OCI-LY1 (cell line): ENCODE results near the gene ACER3.

Experiments used
- EZH2 ChIP-seq: fragments of 200-600 bp; sonication (generic), shearing (Covaris generic); IDR thresholded peaks from 2 replicates; pipeline ENCODE4 v1.8.0; 2017; ENCODE audit warnings: borderline replicate concordance, mixed run types, mild to moderate bottlenecking, antibody characterized with exemption, low read length, moderate library complexity, mixed read lengths
- TF ChIP-seq, protein P1 (sequence below): fragments of 200-600 bp; sonication (generic), shearing (Covaris generic); IDR thresholded peaks from 2 replicates; pipeline ENCODE4 v1.5.1; 2017; ENCODE audit warnings: mild to moderate bottlenecking, antibody characterized with exemption, low read length, moderate library complexity, mixed read lengths

DNA sequence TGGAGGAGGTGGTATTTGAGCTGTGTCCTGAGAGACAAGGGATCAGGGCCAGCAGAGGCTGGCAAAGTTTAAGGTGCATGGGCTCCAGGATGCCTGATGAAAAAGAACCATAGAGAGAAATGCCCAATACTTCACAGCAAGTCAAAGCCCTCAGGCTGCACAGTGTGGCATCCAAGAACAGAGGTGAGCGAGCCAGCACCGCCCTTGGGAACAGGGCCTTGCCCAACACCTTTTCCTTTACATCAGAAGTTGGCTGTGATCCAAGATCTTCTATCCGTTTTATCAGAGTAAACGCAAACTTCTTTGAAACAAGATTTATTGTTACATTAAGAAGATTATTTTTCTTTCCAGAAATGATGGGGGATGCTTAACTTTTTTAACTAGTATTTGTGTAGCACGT is 174.9 kb downstream of the ACER3 start:
- TF ChIP-seq, protein P1, sequence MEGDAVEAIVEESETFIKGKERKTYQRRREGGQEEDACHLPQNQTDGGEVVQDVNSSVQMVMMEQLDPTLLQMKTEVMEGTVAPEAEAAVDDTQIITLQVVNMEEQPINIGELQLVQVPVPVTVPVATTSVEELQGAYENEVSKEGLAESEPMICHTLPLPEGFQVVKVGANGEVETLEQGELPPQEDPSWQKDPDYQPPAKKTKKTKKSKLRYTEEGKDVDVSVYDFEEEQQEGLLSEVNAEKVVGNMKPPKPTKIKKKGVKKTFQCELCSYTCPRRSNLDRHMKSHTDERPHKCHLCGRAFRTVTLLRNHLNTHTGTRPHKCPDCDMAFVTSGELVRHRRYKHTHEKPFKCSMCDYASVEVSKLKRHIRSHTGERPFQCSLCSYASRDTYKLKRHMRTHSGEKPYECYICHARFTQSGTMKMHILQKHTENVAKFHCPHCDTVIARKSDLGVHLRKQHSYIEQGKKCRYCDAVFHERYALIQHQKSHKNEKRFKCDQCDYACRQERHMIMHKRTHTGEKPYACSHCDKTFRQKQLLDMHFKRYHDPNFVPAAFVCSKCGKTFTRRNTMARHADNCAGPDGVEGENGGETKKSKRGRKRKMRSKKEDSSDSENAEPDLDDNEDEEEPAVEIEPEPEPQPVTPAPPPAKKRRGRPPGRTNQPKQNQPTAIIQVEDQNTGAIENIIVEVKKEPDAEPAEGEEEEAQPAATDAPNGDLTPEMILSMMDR: no peak
- TF ChIP-seq EZH2: no peak
